ENCODE results near the gene SPON2.

Gene SPON2

GRCh38 chr4:1208266-1208961 is 36.0 kb upstream of the SPON2 start:
- no peak for DNase-seq

GRCh38 chr4:1207603-1208265 is 35.4 kb upstream of the SPON2 start:
- DNase-seq, result no peak

GRCh38 chr4:1207157-1207470 is 34.7 kb upstream of the SPON2 start:
- DNase-seq, result no peak

DNA sequence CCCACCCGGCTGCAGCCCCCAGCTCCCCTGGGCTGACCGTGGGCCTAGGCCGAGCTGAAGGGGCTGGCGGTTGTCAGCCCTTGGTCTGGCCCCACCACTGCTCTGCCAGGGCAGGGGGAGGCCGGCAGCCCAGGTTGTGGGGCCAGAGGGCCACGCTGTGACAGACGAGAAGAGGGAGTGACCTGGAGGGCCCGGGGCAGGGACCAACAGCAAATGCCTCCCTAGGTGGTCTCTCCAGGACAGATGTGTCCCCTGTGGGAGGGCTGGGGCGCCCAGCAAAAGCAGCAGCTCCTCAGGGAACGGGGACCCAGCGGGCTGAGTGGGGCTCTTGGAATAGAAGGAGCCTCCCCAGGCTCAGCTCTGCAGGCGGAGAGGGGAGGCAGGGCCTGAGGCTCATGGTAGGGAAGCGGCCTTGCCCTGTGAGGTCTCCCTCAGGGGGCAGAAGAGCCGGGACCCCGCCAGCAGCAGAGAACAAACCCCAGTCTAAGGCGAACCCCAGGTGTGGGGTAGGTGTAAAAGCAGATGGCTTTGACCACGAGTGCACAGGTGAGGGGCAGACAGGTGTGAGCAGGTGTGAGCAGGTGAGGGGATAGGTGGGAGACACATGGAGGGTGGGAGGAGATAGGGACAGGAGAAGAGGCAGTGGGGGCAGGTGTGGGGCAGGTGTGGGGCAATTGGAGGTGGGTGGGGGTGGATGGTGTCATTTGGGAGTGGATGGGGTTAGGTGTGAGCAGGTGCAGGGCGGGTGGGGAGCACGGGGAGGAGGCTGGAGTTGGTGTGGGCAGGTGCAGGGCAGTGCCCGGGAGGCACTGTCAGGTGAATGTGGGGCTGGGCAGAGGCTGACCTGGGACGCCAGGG is 34.1 kb upstream of the SPON2 start:
- DNase-seq, result no peak

DNA sequence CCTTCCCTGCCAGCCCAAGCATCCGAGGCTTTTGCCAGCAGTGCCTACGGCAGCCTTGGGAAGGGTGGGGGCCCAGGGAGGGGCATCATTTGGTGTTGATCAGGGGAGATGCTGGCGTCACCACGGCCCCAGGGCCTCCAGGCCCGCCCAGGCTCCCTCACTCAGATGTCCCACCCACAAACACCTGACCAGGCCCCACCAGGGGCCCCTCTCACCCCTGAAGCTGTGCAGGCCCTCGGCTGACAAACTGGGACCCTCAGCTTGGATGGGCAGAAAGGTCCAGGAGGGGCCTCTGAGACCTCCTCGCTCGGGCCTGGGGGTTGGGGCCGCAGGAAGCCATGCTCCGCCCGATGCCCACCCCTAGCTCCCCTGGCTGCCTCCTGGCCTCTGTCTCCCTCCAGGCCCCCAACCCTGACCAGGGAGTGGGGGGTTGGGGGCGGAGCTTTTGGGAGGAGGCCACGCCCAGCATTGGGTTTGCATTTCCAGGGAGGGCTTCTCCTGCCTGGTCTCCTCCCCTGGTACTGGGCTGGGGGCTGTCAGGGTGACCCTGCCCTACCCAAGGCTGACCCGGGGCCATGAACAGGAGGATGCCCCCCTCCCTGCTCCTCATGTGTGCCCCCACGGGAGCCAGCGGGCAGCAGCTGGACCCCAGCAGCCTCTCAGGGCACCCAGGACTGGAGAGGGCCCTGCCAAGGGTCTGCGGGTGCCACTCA is 33.4 kb upstream of the SPON2 start:
- no peak for DNase-seq

- no peak for DNase-seq
These were observed 32.6 kb upstream of the SPON2 start for GRCh38 chr4:1204828-1205585.

- no peak for DNase-seq
These were observed 32.0 kb upstream of the SPON2 start for GRCh38 chr4:1204286-1204827.

DNA sequence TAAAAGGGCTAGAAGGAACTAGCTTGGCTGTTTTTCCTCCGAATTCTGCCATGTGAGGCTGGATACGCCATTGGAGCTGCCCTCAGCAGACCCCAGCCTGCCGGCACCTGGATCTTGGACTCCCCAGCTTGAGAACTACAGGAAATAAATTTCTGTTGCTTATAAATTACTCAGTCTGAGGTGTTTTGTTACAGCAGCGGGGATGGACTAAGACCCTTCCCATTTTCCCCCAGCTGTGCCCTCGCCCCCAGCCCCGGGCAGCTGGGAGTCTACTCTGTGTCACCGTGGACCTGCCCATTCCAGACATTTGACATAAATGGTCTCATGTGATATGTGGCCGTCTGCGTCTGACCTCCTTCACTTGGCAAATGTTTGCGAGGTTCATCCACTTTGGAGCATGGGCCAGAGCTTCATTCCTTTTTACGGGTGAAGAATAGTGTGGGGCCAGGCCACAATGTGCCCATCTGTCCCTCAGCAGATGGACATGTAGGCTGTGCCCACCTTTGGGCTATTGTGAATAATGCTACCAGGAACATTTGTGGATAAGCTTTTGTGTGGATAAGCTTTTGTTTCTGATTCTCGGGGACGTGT is 30.7 kb upstream of the SPON2 start:
- DNase-seq, result no peak

DNA sequence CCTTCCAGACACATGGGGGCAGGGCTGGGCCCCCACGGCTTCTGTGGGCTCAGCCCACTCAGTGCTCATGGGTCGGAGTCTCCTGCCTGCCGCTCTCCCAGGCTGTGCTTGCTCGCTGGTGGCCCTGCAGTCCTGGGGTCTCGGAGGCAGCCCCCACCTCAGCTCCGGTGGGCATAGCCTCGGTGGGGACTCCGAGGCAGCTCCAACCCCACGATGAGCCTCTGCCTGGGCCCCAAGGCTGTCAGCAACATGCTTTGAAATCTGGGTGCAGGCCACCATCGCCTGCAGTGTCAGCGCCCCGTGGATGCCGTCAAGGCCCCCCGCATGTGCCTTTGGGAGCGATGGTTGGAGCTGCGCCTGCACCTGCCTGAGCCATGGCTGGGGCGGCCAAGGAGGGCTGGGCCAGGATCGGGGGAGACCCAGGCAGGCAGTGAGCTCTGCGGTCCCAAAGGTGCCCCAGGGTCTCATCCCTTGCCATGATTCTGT is 30.2 kb upstream of the SPON2 start:
- DNase-seq, result no peak

GRCh38 chr4:1201851-1202525 is 29.6 kb upstream of the SPON2 start:
- no peak for DNase-seq

DNA sequence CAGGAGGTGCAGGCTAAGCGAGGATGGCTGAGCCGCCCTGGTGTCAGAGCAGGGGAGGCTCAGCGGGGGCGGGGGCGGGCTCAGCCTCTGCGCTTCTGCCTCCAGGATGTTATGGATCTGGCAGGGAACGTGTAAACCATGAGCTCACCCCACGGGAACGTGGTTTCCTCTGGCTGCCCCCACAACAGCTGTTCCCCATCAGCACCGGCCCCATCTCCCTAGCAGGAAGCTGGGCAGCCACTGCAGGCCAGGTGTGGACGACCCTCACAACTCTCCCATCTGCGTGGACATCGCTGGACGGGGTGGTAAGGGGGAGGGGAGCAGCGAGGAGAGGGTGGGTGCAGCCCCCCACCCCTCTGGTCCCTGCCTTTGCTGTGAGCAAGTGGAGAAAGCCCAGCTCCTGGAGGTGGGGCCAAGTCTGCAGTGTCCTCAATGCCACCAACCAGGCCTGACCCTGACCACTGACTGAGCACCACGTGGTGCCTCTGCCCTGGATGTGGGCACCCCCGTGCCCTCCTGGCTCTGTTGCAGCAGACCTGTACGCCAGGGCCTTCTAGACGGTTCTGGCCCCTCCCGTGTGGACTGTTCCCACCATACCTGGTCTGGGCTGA is 28.1 kb upstream of the SPON2 start:
- DNase-seq, result no peak

DNA sequence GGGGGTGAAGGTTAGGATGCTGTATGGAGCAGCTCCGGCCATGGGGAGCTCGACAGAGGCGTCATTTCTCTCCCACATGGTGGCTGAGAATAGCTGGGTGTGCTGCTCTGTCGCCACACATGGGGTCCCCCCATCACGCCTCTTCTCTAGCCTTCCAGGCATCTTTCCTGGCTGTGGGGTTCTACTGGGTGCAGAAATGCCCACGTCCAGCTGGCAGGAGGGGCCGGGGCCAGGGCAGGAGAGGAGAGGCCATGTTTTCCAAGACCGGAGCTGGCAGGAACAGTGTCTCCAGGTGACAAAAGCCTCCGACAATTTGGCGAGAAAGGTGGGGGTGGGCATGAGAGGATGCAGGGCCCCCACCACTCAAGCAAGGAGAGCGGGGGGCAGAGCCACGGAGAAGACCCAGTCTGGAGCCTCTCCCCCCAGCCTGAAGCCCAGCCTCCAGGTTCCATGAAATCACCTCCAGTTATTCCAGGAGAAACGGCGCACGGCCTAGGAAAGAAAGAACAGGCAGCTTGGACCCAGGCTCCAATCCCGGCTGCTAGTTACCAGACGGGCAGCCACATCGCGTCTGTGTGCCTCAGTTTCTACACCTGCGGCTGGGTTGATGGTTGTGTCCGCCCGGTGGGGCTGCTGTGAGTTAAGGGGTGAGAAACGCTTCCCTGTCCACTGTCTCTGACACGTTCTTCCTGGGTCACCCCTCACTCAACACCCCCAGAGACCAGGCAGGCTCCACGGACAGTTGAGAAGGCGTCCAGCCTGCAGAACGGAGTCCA is 27.4 kb upstream of the SPON2 start:
- no peak for DNase-seq

GRCh38 chr4:1198098-1198844 is 25.9 kb upstream of the SPON2 start:
- DNase-seq, result no peak

DNA sequence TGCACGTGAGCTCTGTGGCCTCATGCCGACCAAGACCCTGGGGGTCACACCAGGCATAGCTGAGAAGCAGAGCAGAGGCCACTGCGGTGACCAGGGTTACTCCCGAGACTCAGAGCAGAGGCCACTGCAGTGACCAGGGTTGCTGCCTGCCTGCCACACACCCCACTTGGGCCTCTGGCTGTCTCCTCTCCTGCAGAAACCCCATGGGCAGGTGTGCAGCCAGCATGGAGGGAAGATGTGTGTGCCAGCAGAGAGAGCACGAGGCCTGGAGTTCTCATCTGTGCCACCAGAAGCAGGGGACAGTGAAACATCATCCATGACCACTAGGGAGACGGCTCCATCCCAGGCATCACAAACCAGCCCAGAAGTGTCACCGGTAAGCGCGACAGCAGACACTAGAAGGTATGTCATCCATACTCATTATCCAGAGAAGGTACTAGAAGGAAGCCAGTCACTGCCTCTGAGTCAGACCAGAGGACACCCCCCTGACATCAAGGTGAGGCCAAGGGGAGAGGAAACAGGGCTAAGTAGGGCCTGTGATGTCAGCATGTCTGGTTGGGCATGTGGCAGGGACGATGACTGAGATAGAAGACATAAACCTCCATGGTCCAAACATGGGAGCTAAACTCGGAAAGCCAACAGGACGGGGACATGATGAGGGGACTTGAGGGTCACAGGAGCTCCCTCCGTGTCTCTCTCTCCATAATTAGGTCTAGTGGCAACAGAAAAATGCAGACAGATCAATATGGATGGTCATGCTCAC is 24.2 kb upstream of the SPON2 start:
- DNase-seq, result no peak

DNA sequence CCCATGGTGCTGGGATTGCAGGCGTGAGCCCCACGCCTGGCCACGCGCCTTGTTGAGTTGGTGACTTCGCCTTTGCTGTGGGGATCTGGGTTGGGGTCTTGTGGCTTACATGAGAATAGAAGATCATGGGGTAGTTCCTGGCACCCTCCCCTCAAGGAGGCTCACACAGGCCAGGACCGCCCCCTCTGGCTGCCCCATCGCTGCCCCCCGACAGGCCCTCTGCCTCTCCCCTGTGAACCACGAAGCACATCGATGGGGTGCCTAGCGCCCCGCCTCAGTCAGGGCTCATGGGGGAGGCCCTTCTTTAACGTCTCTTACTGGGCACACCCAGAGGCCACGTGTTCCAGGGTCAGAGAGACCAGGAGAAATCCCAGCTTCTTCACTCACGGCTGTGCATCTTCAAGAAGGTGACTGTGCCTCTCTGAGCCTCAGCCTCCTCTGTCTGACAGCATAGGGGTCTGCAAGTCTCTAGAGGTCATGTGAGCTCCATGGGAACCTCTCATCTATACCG is 23.6 kb upstream of the SPON2 start:
- DNase-seq, result no peak

DNA sequence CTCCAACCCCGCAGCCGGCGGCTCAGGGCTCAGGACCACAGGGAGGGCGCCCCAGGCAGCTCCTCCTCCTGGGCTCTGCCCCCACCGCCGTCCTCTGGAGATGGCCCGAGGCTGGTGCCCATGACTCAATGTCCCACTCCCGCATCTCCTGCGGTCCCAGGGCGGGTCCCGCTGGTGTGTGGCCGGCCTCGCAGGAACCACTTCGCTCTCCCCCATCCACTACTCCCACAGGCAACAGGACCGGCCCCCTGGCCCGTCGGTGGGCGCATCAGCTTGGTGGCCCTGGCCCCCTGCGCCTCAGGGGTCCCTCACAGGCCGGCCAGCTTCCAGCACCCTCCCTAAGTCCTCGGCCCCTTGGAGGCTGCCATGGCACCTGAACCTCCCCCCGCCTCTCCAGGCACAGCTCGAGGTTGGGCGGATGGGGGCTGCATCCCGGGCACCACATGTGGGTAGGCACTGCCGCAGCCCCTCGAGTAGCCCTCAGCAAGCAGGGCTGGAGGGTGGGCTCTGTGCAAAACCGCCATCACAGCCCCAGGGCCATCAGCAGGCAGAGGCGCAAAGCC is 22.8 kb upstream of the SPON2 start:
- DNase-seq, result no peak

DNA sequence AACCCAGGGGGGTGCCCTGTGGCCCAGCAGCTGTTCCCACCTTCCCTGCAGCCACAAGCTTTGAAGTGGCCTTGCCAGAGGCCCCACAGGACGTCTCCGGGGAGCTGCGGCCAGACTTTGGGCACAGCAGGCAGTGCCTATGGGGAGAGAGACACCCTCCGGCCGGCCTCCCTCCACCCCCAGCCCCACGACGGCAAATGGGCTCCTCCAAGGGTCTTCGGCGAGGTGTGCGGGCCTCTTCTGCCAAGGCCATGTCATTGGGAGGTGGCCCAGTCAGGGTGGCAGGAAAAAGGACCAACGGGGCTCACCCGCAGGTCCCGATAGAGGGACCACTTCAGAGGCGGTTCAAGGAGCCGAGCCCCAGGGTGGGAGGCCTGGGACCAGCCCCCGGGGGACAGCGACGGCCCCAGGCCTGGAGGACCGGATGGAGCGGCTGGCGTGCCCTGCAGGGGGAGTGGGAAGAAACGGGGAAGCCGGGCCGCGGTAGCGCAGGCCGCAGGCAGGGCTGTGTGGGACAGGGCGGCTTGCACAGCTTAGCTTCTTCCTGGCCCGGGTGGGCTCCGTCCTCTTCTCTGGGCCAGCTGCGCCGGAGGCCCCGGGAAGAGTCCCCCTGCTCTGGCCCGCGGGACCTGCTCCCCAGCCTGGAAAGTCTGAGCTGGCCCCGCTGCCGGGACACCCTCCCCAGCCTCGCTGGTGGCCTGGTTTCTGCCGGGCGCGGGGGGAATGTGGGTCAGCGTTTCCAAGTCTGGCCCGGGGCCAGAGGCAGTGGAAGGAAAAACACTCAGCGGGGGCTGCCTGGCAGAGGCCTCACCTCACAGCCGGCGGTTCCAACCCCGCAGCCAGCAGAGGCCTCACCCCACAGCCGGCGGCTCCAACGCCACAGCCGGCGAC is 21.9 kb upstream of the SPON2 start:
- no peak for DNase-seq
